Esophagus squamous epithelium (tissue), 5 donors: ENCODE measurements around the gene CALML5. TPM values are rescaled to one million over a fixed set of nuclear protein-coding genes. Genes with fewer than 3 reads are reported as not detected.

ENCODE experiments used
- DNase-seq: peaks from one replicate; lab custom pipeline; 2025; lab: John Stamatoyannopoulos, UW
- H3K27ac ChIP-seq, 4 donors: fragments of 200-600 bp; sonication (generic); one replicate each; pipeline ENCODE4 v1.5.1; 2016 to 2019; ENCODE audit warnings: mild to moderate bottlenecking in 1 of 4
- H3K27me3 ChIP-seq, 4 donors: fragments of 200-600 bp; sonication (generic); 1 replicate in 3 of 4; 2 replicates in 1 of 4; pipeline versions ENCODE4 v1.5.1 to v1.6.0; 2017 to 2021; ENCODE audit warnings: antibody characterized with exemption in 1 of 4
- H3K36me3 ChIP-seq, 3 donors: fragments of 200-600 bp; sonication (generic); one replicate each; pipeline ENCODE4 v1.5.1; 2016 to 2019
- H3K4me1 ChIP-seq, 3 donors: fragments of 200-600 bp; sonication (generic); one replicate each; pipeline ENCODE4 v1.5.1; 2017 to 2019
- H3K4me3 ChIP-seq, 4 donors: fragments of 200-600 bp; sonication (generic); 1 replicate in 3 of 4; 2 replicates in 1 of 4; pipeline ENCODE4 v1.5.1; 2016 to 2019; ENCODE audit warnings: mild to moderate bottlenecking in 2 of 4, moderate library complexity in 1 of 4
- H3K9me3 ChIP-seq, 3 donors: fragments of 200-600 bp; sonication (generic); one replicate each; pipeline ENCODE4 v1.5.1; 2016 to 2019
- POLR2A ChIP-seq, 4 donors: fragments of 450-650 bp; IDR thresholded peaks; one replicate each; pipeline ENCODE4 v1.6.1; 2017; ENCODE audit warnings: antibody characterized with exemption in 4 of 4, mild to moderate bottlenecking in 4 of 4, moderate library complexity in 3 of 4
- WGBS, 2 donors: methylation state at CpG; one replicate each; pipeline ENCODE4 v1.1.5; 2018; 5-methylcytosine and 5-hydroxymethylcytosine counted together
- intact Hi-C: fragments of 100-400 bp; cut with DNase I; formaldehyde crosslinking; loops from one replicate; pipeline ENCODE4 v1.15.0; 2022
- total RNA-seq, 4 donors: library from RNA; depleted of rRNA; stranded (reverse); fragments of >200 nt; gene quantifications; one replicate each; pipeline ENCODE4 v1.1.0, GENCODE V29; 2016
- TF ChIP-seq, protein P1 (sequence below), 6 experiments: fragments of 450-650 bp in 4 of 6; fragments of 200-600 bp in 2 of 6; sonication (generic) in 2 of 6; IDR thresholded peaks; one replicate each; pipeline ENCODE4 v1.5.1; 2016 to 2019; ENCODE audit warnings: antibody characterized with exemption in 6 of 6, mild to moderate bottlenecking in 4 of 6, moderate library complexity in 4 of 6
- donor health status: DM: yes; HTN: yes; CAD: no.

The CALML5 gene
- total RNA-seq, 4 donors from 2014 or later: 14.5 to 148 (median 22.6) TPM

DNA sequence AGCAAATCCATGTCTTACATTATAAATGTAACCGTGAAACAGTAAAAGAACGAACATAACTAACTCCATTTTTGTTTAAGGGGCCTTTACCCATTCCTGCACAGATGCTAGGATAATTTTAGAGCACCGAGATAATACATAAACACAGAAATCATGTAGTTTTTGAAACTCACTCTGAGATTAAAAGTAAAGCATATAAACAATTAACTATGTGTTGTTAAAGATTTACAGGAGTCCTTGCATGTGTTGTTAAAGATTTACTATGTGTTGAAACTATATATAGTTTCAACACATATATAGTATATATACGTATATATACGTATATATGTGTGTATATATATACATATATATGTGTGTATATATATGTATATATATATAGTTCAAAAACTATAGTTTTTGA, 18.2 kb upstream of the CALML5 start:
- WGBS, 2 donors: 69 to 81% methylated on average over 5 of the region's 5 CpGs

DNA sequence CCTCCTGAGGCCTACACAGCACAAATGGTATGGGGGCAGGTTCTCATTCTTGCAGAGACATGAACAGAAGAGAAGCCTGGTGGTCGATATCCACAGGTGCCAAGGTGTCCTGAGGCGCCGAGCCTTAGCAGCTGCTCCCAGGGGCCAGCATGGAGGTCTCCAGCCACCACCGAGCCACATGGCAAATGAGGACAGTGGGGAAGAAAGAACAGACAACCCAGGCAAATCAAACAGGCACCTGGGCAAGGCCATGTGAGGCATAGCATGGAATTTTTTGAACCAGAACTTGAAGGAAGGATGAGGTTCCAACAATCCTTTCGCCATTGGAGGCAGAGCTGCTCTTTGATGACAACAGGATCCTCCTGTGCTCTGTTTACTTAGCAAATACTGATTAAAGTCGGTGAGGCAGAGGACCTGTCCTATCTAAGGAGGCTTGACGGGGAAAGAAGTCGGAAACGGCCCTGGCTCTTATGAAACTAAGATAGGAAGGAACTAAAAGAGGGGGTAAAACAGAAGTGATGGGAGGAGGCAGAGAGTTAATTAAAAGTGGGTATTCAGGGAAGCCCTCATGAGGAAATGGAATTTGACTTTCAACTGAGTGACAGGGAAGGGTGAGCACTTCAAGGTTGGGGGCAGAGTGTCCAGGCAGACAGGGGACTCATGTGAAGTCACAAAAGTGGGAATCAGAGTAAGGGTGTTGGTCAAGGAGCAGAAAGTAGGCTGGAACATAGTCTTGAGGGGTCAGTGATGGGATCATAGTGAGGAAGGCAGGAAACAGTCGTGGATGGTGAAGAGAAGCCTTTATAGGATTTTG, 16.8 kb upstream of the CALML5 start:
- no peaks in the 10 kb centered on the region for H3K36me3 ChIP-seq
- no peak overlapping the region for H3K27ac ChIP-seq
- no peaks in the 10 kb centered on the region for H3K27me3 ChIP-seq
- no peak for DNase-seq
- 77 to 79% methylated on average over 7 to 10 of the region's 10 CpGs for WGBS, 2 donors
- H3K4me3 ChIP-seq: no peak overlapping the region
- intact Hi-C loops: no loop called here
- peaks cover 0 to 34% (median 3%) of the 10 kb centered on the region in 3 donors for H3K4me1 ChIP-seq
- no peaks in the 10 kb centered on the region for H3K9me3 ChIP-seq
- TF ChIP-seq, protein P1, sequence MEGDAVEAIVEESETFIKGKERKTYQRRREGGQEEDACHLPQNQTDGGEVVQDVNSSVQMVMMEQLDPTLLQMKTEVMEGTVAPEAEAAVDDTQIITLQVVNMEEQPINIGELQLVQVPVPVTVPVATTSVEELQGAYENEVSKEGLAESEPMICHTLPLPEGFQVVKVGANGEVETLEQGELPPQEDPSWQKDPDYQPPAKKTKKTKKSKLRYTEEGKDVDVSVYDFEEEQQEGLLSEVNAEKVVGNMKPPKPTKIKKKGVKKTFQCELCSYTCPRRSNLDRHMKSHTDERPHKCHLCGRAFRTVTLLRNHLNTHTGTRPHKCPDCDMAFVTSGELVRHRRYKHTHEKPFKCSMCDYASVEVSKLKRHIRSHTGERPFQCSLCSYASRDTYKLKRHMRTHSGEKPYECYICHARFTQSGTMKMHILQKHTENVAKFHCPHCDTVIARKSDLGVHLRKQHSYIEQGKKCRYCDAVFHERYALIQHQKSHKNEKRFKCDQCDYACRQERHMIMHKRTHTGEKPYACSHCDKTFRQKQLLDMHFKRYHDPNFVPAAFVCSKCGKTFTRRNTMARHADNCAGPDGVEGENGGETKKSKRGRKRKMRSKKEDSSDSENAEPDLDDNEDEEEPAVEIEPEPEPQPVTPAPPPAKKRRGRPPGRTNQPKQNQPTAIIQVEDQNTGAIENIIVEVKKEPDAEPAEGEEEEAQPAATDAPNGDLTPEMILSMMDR (IDR thresholded peaks at IDR 0.05): no peak
- no peak for TF ChIP-seq POLR2A (IDR thresholded peaks at IDR 0.05)

More for the DNA sequence above, 18.2 kb upstream of the CALML5 start:
- Histone ChIP-seq H3K4me1 (peaks cover 0 to 22% (median 3%) of the 10 kb centered on the region in 3 donors), H3K27ac (no peak overlapping the region), H3K4me3 (no peak overlapping the region), H3K9me3 (no peaks in the 10 kb centered on the region), H3K27me3 (no peaks in the 10 kb centered on the region), H3K36me3 (no peaks in the 10 kb centered on the region)
- DNase-seq: no peak
- TF ChIP-seq POLR2A (IDR thresholded peaks at IDR 0.05): no peak
- TF ChIP-seq, protein P1 (IDR thresholded peaks at IDR 0.05): no peak
- intact Hi-C loops: no loop called here

DNA sequence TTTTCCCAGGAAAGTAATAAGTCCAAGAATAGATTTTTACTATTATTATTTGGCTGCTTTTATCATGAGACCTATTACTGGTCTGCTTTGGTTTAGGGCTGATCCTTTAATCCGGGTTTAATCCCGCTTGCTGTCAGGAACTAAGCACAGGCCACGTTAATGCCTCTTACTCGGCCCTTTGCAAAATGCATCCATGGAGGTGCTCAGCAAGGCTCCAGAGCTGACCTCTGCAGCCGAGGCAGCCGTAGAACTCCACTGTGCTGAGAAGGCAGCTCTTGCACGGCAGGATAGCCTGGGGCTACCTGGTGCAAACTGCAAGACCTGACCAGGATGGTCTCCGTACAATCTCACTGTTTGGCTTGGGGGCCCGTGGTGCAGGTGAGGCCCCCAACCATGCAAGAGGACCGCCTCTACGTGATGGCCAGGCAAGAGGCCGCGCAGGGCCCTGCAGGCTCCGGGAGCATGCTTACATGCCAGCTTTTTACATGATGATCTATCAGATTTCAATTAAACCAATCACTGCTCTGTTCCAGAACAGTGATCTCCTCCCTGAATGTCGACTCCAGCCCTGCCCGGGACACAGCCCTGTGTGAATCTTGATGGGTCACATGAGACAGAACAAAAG, 15.0 kb upstream of the CALML5 start:
- WGBS, 2 donors: 57 to 67% methylated on average over 5 to 8 of the region's 16 CpGs
- DNase-seq: no peak
- Histone ChIP-seq H3K4me3 (no peak overlapping the region), H3K36me3 (no peaks in the 10 kb centered on the region), H3K27me3 (no peaks in the 10 kb centered on the region), H3K9me3 (no peaks in the 10 kb centered on the region), H3K4me1 (peaks cover 3 to 52% (median 13%) of the 10 kb centered on the region in 3 donors), H3K27ac (no peak overlapping the region)
- TF ChIP-seq POLR2A (IDR thresholded peaks at IDR 0.05): no peak
- TF ChIP-seq, protein P1 (IDR thresholded peaks at IDR 0.05): no peak
- intact Hi-C loops: no loop called here

DNA sequence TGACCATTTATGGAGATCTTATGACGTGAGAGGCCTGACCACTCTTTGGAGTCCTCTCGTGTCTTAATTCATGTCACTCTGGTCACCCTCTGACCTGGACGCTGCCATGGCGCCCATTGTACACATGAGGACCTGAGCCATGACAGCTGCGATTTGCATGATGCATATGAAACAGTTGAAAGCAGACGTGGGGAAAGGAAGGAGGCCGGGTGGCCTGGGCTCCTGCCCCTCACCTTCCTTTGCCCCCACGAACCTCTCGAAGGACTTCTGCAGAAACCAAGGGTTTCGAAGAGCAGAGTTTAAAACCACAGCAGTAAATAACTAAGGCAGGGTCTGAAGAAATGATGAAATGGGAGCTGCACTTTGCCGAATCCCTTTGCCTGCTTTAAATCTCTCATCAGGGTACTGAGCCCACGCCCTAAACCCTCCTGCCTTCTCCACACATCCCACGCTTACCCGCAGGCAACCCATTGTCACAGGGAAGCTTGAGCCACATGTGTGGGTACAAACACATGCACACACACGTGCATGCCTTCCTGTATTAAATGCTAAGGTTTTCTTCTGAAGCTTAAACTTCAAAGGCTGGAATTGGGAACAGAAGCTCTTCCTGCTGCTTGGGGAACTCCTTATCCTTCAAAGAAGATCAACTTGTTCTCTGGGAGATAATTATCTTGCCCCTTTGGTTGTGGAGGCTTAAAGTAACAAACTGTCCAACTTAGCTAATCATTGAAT, 13.7 kb upstream of the CALML5 start:
- H3K27me3 ChIP-seq: no peaks in the 10 kb centered on the region
- intact Hi-C loops: no loop called here
- peaks cover 10 to 65% (median 19%) of the 10 kb centered on the region in 3 donors for H3K4me1 ChIP-seq
- WGBS, 2 donors: 53 to 74% methylated on average over 11 to 15 of the region's 15 CpGs
- no peaks in the 10 kb centered on the region for H3K36me3 ChIP-seq
- no peak for TF ChIP-seq POLR2A (IDR thresholded peaks at IDR 0.05)
- TF ChIP-seq, protein P1 (IDR thresholded peaks at IDR 0.05): no peak
- no peak overlapping the region for H3K4me3 ChIP-seq
- DNase-seq: no peak
- no peaks in the 10 kb centered on the region for H3K9me3 ChIP-seq
- no peak overlapping the region for H3K27ac ChIP-seq
